ENCODE measurements around the gene ETFDH.
"Not testable (repeated sequence)": the region's sequence is repeated elsewhere in the genome, so short reads cannot be mapped to it uniquely, and the experiment has no call there.

The ETFDH gene

DNA sequence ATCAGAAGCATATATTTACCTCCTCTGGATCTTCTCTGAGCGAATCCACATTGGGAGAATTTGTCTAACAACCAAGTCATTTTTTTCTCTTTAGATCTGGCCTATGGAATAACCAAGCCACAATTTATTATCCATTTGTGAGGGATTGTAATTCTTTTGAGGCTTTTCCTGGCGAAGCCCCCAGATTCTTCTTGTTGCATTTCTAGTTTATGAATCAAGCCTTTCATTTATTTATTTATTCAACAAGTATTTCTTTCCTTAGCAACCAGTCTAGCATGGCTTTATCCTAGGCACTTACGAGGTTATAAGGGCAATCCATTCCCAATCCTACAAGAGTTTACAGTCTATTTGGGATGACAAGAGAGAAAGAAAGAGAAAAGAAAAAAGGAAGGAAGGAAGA lies 78.3 kb downstream of the ETFDH start:
- H3K4me3 ChIP-seq (ENCODE audit: low read depth, low read length): no peak overlapping the region
- TF ChIP-seq CTCF (IDR thresholded peaks at IDR 0.05; ENCODE audit: insufficient read depth, low read depth, low read length, missing control alignments): no peak
- DNase-seq (ENCODE audit: low read depth): no peak

GRCh38 chr4:158754385-158755180 lies 82.5 kb downstream of the ETFDH start:
- no peak overlapping the region for H3K4me3 ChIP-seq (ENCODE audit: low read depth, low read length)
- TF ChIP-seq CTCF (IDR thresholded peaks at IDR 0.05; ENCODE audit: insufficient read depth, low read depth, low read length, missing control alignments): no peak
- no peak for DNase-seq (ENCODE audit: low read depth)

DNA sequence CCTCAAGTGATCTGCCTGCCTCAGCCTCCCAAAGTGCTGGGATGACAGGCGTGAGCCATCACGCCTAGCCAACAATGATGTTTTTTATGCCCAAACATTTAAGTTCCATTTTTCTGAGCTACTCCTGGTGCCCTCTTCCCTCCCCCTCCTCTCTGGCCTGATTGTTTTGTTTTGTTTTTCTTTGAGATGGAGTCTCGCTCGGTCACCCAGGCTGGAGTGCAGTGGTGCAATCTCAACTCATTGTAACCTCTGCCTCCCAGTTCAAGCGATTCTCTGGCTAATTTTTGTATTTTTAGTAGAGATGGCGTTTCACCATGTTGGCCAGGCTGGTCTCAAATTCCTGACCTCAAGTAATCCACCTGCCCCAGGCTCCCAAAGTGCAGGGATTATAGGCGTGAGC lies 83.7 kb downstream of the ETFDH start:
- not testable (repeated sequence) for H3K4me3 ChIP-seq (ENCODE audit: low read depth, low read length); DNase-seq (ENCODE audit: low read depth)

DNA sequence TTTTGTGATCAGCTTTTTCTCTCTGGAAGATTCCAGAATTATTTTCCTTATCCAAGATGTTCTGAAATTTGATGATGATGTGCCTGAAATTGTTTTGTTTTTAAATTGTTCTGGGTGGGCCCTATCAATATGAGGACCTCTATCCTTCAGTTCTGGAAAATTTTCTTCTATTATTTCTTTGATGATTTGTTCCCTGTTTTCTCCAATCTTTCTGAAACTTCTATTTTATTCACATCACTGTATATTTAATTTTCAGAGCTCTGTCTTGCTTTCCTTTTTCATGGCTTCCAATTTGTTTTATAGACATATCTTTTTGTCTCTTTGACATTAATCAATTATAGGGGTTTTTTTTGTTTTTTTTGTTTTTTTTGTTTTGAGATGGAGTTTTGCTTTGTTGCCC lies 84.5 kb downstream of the ETFDH start:
- no peak for TF ChIP-seq CTCF (IDR thresholded peaks at IDR 0.05; ENCODE audit: insufficient read depth, low read depth, low read length, missing control alignments)
- H3K4me3 ChIP-seq (ENCODE audit: low read depth, low read length): no peak overlapping the region
- DNase-seq (ENCODE audit: low read depth): no peak

- DNase-seq (ENCODE audit: low read depth): no peak
- TF ChIP-seq CTCF (IDR thresholded peaks at IDR 0.05; ENCODE audit: insufficient read depth, low read depth, low read length, missing control alignments): no peak
- H3K4me3 ChIP-seq (ENCODE audit: low read depth, low read length): no peak overlapping the region
These were observed 86.0 kb downstream of the ETFDH start for GRCh38 chr4:158758142-158758541.

- no peak overlapping the region for H3K4me3 ChIP-seq (ENCODE audit: low read depth, low read length)
- no peak for TF ChIP-seq CTCF (IDR thresholded peaks at IDR 0.05; ENCODE audit: insufficient read depth, low read depth, low read length, missing control alignments)
- no peak for DNase-seq (ENCODE audit: low read depth)
These were observed 86.6 kb downstream of the ETFDH start for GRCh38 chr4:158758703-158759102.

Measured in GM12865 (cell line).